C1 segment of cervical spinal cord (tissue), 14 donors: ENCODE measurements around the gene MYOM1.
"Not testable (repeated sequence)": the region's sequence is repeated elsewhere in the genome, so short reads cannot be mapped to it uniquely, and the experiment has no call there.

ENCODE experiments used
- DNase-seq, 14 donors: peaks; one replicate each; lab custom pipeline; 2025; lab: John Stamatoyannopoulos, UW

Gene MYOM1

GRCh38 chr18:3060667-3061580 lies 158.8 kb downstream of the MYOM1 start:
- DNase-seq: no peak

GRCh38 chr18:3059272-3059671 lies 160.5 kb downstream of the MYOM1 start:
- no peak for DNase-seq

- DNase-seq: no peak
Measured at GRCh38 chr18:3058328-3059191, 161.2 kb downstream of the MYOM1 start.

- no peak for DNase-seq
Measured at GRCh38 chr18:3057526-3057925, 162.2 kb downstream of the MYOM1 start.

- no peak for DNase-seq
Measured at GRCh38 chr18:3056311-3056710, 163.5 kb downstream of the MYOM1 start.

- DNase-seq: no peak
Measured at GRCh38 chr18:3055816-3056215, 164.0 kb downstream of the MYOM1 start.

GRCh38 chr18:3055186-3055728 lies 164.5 kb downstream of the MYOM1 start:
- no peak for DNase-seq

GRCh38 chr18:3054780-3055179 lies 165.0 kb downstream of the MYOM1 start:
- DNase-seq: no peak

- no peak for DNase-seq
Measured at GRCh38 chr18:3054214-3054613, 165.6 kb downstream of the MYOM1 start.

GRCh38 chr18:3053081-3053480 lies 166.7 kb downstream of the MYOM1 start:
- no peak for DNase-seq

- no peak for DNase-seq
Measured at GRCh38 chr18:3052411-3052758, 167.4 kb downstream of the MYOM1 start.

GRCh38 chr18:3051718-3052410 lies 167.9 kb downstream of the MYOM1 start:
- DNase-seq: no peak

GRCh38 chr18:3049897-3050454 lies 169.8 kb downstream of the MYOM1 start:
- DNase-seq: not testable (repeated sequence)

- no peak for DNase-seq
Measured at GRCh38 chr18:3048820-3049349, 170.9 kb downstream of the MYOM1 start.

GRCh38 chr18:3048121-3048520 lies 171.6 kb downstream of the MYOM1 start:
- peak in 2 of 14 donors; percentile 9 to 75 for DNase-seq

GRCh38 chr18:3046216-3046808 lies 173.5 kb downstream of the MYOM1 start:
- no peak for DNase-seq

GRCh38 chr18:3044931-3045698 lies 174.7 kb downstream of the MYOM1 start:
- peak in 3 of 14 donors; percentile 18 to 45 (median 33) for DNase-seq

GRCh38 chr18:3042379-3042778 lies 177.4 kb downstream of the MYOM1 start:
- no peak for DNase-seq

GRCh38 chr18:3041843-3042242 lies 177.9 kb downstream of the MYOM1 start:
- DNase-seq: no peak

- DNase-seq: no peak
Measured at GRCh38 chr18:3040881-3041280, 178.9 kb downstream of the MYOM1 start.
